SW480 (cell line): ENCODE measurements around the gene FHIT.

ENCODE experiments used
- DNase-seq: peaks from one replicate; pipeline ENCODE4 v3.0.0-alpha.2; 2016; ENCODE audit warnings: low spot score

The FHIT gene

GRCh38 chr3:61169621-61170251 is 81.5 kb downstream of the FHIT start:
- DNase-seq = no peak

- DNase-seq = no peak
These were observed 83.0 kb downstream of the FHIT start for GRCh38 chr3:61168286-61168685.

GRCh38 chr3:61162965-61163364 is 88.3 kb downstream of the FHIT start:
- DNase-seq = no peak

- DNase-seq = no peak
These were observed 92.6 kb downstream of the FHIT start for GRCh38 chr3:61158667-61159066.

- no peak for DNase-seq
These were observed 93.0 kb downstream of the FHIT start for GRCh38 chr3:61158216-61158615.

GRCh38 chr3:61157414-61157813 is 93.8 kb downstream of the FHIT start:
- DNase-seq = no peak

- DNase-seq = no peak
These were observed 95.5 kb downstream of the FHIT start for GRCh38 chr3:61155701-61156292.

GRCh38 chr3:61154457-61155198 is 96.6 kb downstream of the FHIT start:
- no peak for DNase-seq

GRCh38 chr3:61152071-61152470 is 99.2 kb downstream of the FHIT start:
- no peak for DNase-seq

GRCh38 chr3:61149236-61149635 is 102.0 kb downstream of the FHIT start:
- DNase-seq = no peak

GRCh38 chr3:61146010-61146890 is 105.0 kb downstream of the FHIT start:
- no peak for DNase-seq

- no peak for DNase-seq
These were observed 109.6 kb downstream of the FHIT start for GRCh38 chr3:61141697-61142096.

GRCh38 chr3:61141227-61141626 is 110.0 kb downstream of the FHIT start:
- no peak for DNase-seq

- DNase-seq = no peak
These were observed 111.6 kb downstream of the FHIT start for GRCh38 chr3:61139686-61140085.

- no peak for DNase-seq
These were observed 112.9 kb downstream of the FHIT start for GRCh38 chr3:61138401-61138800.

GRCh38 chr3:61136191-61136590 is 115.1 kb downstream of the FHIT start:
- DNase-seq = no peak

- no peak for DNase-seq
These were observed 116.7 kb downstream of the FHIT start for GRCh38 chr3:61134532-61134931.

GRCh38 chr3:61132062-61132461 is 119.2 kb downstream of the FHIT start:
- DNase-seq = no peak

- no peak for DNase-seq
These were observed 132.4 kb downstream of the FHIT start for GRCh38 chr3:61118830-61119229.

- no peak for DNase-seq
These were observed 134.0 kb downstream of the FHIT start for GRCh38 chr3:61117045-61117898.

- DNase-seq = no peak
These were observed 136.8 kb downstream of the FHIT start for GRCh38 chr3:61114316-61114953.
